Non-pigmented ciliary epithelial cell (primary cell): Measurements from ENCODE around the gene ESRP2.

Source experiments
- DNase-seq: peaks from one replicate; pipeline ENCODE4 v3.0.0-alpha.2; 2010; ENCODE audit warnings: low read depth

Gene ESRP2

GRCh38 chr16:68237243-68238028 lies 1.5 kb upstream of the ESRP2 start:
- peak; percentile 89 for DNase-seq

GRCh38 chr16:68236826-68237242 lies 907 bp upstream of the ESRP2 start:
- no peak for DNase-seq

- DNase-seq = no peak
Observed at GRCh38 chr16:68236137-68236825, 354 bp upstream of the ESRP2 start.

- no peak for DNase-seq
Observed at GRCh38 chr16:68235108-68235886, 630 bp downstream of the ESRP2 start.

- no peak for DNase-seq
Observed at GRCh38 chr16:68234188-68235107, 1.5 kb downstream of the ESRP2 start.

- DNase-seq = no peak
Observed at GRCh38 chr16:68233835-68234187, 2.1 kb downstream of the ESRP2 start.

- DNase-seq = no peak
Observed at GRCh38 chr16:68233085-68233834, 2.7 kb downstream of the ESRP2 start.

GRCh38 chr16:68232335-68232734 lies 3.6 kb downstream of the ESRP2 start:
- no peak for DNase-seq

- DNase-seq = no peak
Observed at GRCh38 chr16:68231384-68232136, 4.4 kb downstream of the ESRP2 start.

GRCh38 chr16:68230956-68231355 lies 5.0 kb downstream of the ESRP2 start:
- no peak for DNase-seq

GRCh38 chr16:68230176-68230571 lies 5.8 kb downstream of the ESRP2 start:
- no peak for DNase-seq

- DNase-seq = no peak
Observed at GRCh38 chr16:68229431-68230175, 6.3 kb downstream of the ESRP2 start.

- DNase-seq = no peak
Observed at GRCh38 chr16:68228652-68229051, 7.3 kb downstream of the ESRP2 start.

- no peak for DNase-seq
Observed at GRCh38 chr16:68227850-68228553, 7.9 kb downstream of the ESRP2 start.

GRCh38 chr16:68227183-68227793 lies 8.6 kb downstream of the ESRP2 start:
- no peak for DNase-seq

- DNase-seq = no peak
Observed at GRCh38 chr16:68226116-68226515, 9.8 kb downstream of the ESRP2 start.

- no peak for DNase-seq
Observed at GRCh38 chr16:68223072-68223471, 12.9 kb downstream of the ESRP2 start.

- no peak for DNase-seq
Observed at GRCh38 chr16:68219725-68220351, 16.1 kb downstream of the ESRP2 start.
